Esophagus squamous epithelium (tissue), 5 donors: ENCODE measurements around the gene TECPR2. TPM values are rescaled to one million over a fixed set of nuclear protein-coding genes. Genes with fewer than 3 reads are reported as not detected.

Source experiments
- DNase-seq: peaks from one replicate; lab custom pipeline; 2025; lab: John Stamatoyannopoulos, UW
- H3K27ac ChIP-seq, 4 donors: fragments of 200-600 bp; sonication (generic); one replicate each; pipeline ENCODE4 v1.5.1; 2016 to 2019; ENCODE audit warnings: mild to moderate bottlenecking in 1 of 4
- H3K27me3 ChIP-seq, 4 donors: fragments of 200-600 bp; sonication (generic); 1 replicate in 3 of 4; 2 replicates in 1 of 4; pipeline versions ENCODE4 v1.5.1 to v1.6.0; 2017 to 2021; ENCODE audit warnings: antibody characterized with exemption in 1 of 4
- H3K36me3 ChIP-seq, 3 donors: fragments of 200-600 bp; sonication (generic); one replicate each; pipeline ENCODE4 v1.5.1; 2016 to 2019
- H3K4me1 ChIP-seq, 3 donors: fragments of 200-600 bp; sonication (generic); one replicate each; pipeline ENCODE4 v1.5.1; 2017 to 2019
- H3K4me3 ChIP-seq, 4 donors: fragments of 200-600 bp; sonication (generic); 1 replicate in 3 of 4; 2 replicates in 1 of 4; pipeline ENCODE4 v1.5.1; 2016 to 2019; ENCODE audit warnings: mild to moderate bottlenecking in 2 of 4, moderate library complexity in 1 of 4
- H3K9me3 ChIP-seq, 3 donors: fragments of 200-600 bp; sonication (generic); one replicate each; pipeline ENCODE4 v1.5.1; 2016 to 2019
- CTCF ChIP-seq, 6 experiments: fragments of 450-650 bp in 4 of 6; fragments of 200-600 bp in 2 of 6; sonication (generic) in 2 of 6; IDR thresholded peaks; one replicate each; pipeline ENCODE4 v1.5.1; 2016 to 2019; ENCODE audit warnings: antibody characterized with exemption in 6 of 6, mild to moderate bottlenecking in 4 of 6, moderate library complexity in 4 of 6
- POLR2A ChIP-seq, 4 donors: fragments of 450-650 bp; IDR thresholded peaks; one replicate each; pipeline ENCODE4 v1.6.1; 2017; ENCODE audit warnings: antibody characterized with exemption in 4 of 4, mild to moderate bottlenecking in 4 of 4, moderate library complexity in 3 of 4
- WGBS, 2 donors: methylation state at CpG; one replicate each; pipeline ENCODE4 v1.1.5; 2018; 5-methylcytosine and 5-hydroxymethylcytosine counted together
- intact Hi-C: fragments of 100-400 bp; cut with DNase I; formaldehyde crosslinking; loops from one replicate; pipeline ENCODE4 v1.15.0; 2022
- total RNA-seq, 4 donors: library from RNA; depleted of rRNA; stranded (reverse); fragments of >200 nt; gene quantifications; one replicate each; pipeline ENCODE4 v1.1.0, GENCODE V29; 2016
- donor health status: DM: yes; HTN: yes; CAD: no.

TECPR2 gene
- total RNA-seq, 4 donors from 2014 or later = 5.4 to 18.1 (median 12.9) TPM

GRCh38 chr14:102501751-102502315 is 139.1 kb downstream of the TECPR2 start:
- H3K4me3 ChIP-seq = no peak overlapping the region
- DNase-seq = no peak
- H3K4me1 ChIP-seq = peaks cover 0 to 27% (median 3%) of the 10 kb centered on the region in 3 donors
- no peak for TF ChIP-seq POLR2A (IDR thresholded peaks at IDR 0.05)
- TF ChIP-seq CTCF (IDR thresholded peaks at IDR 0.05) = no peak
- intact Hi-C loops = loop anchor here (10.0 kb wide), 1 partner anchor 167 kb away; no protein-coding TSS in a partner anchor
- H3K27ac ChIP-seq = no peak overlapping the region
- no peaks in the 10 kb centered on the region for H3K27me3 ChIP-seq
- H3K9me3 ChIP-seq = no peaks in the 10 kb centered on the region
- H3K36me3 ChIP-seq = peaks cover 4 to 58% (median 6%) of the 10 kb centered on the region in 3 donors
- WGBS, 2 donors = 81 to 88% methylated on average over 20 of the region's 20 CpGs

GRCh38 chr14:102502571-102502970 is 139.8 kb downstream of the TECPR2 start:
- H3K27ac ChIP-seq = peak overlapping the region in 1 of 4 donors; percentile 65
- no peak for DNase-seq
- H3K27me3 ChIP-seq = no peaks in the 10 kb centered on the region
- intact Hi-C loops = loop anchor here (10.0 kb wide), 1 partner anchor 168 kb away; no protein-coding TSS in a partner anchor
- H3K4me3 ChIP-seq = no peak overlapping the region
- H3K4me1 ChIP-seq = peaks cover 0 to 27% (median 3%) of the 10 kb centered on the region in 3 donors
- WGBS, 2 donors = 92 to 97% methylated on average over 10 of the region's 10 CpGs
- TF ChIP-seq CTCF (IDR thresholded peaks at IDR 0.05) (no peak), POLR2A (IDR thresholded peaks at IDR 0.05) (no peak)
- no peaks in the 10 kb centered on the region for H3K9me3 ChIP-seq
- H3K36me3 ChIP-seq = peaks cover under 1 to 58% (median 4%) of the 10 kb centered on the region in 3 donors

- H3K9me3 ChIP-seq = no peaks in the 10 kb centered on the region
- H3K36me3 ChIP-seq = peaks cover 0 to 49% (median 0%) of the 10 kb centered on the region in 3 donors
- intact Hi-C loops = loop anchor here (10.0 kb wide), 1 partner anchor 169 kb away; no protein-coding TSS in a partner anchor
- H3K4me1 ChIP-seq = peaks cover 7 to 37% (median 10%) of the 10 kb centered on the region in 3 donors
- H3K27me3 ChIP-seq = no peaks in the 10 kb centered on the region
- DNase-seq = no peak
- H3K27ac ChIP-seq = peak overlapping the region in 3 of 4 donors; percentile 46 to 67 (median 65)
- TF ChIP-seq CTCF (IDR thresholded peaks at IDR 0.05) = no peak
- WGBS, 2 donors = 62 to 71% methylated on average over 5 to 7 of the region's 12 CpGs
- H3K4me3 ChIP-seq = no peak overlapping the region
Measured at GRCh38 chr14:102503641-102504327, 141.0 kb downstream of the TECPR2 start.

- no peak for TF ChIP-seq POLR2A (IDR thresholded peaks at IDR 0.05)
- WGBS, 2 donors = 74 to 84% methylated on average over 3 to 7 of the region's 18 CpGs
- H3K36me3 ChIP-seq = peaks cover 0 to 43% (median 0%) of the 10 kb centered on the region in 3 donors
- intact Hi-C loops = loop anchor here (10.0 kb wide), 1 partner anchor 170 kb away; no protein-coding TSS in a partner anchor
- no peaks in the 10 kb centered on the region for H3K27me3 ChIP-seq
- no peak for DNase-seq
- H3K27ac ChIP-seq = peak overlapping the region in 3 of 4 donors; percentile 46 to 67 (median 65)
- H3K4me3 ChIP-seq = no peak overlapping the region
- H3K9me3 ChIP-seq = no peaks in the 10 kb centered on the region
- H3K4me1 ChIP-seq = peaks cover 9 to 39% (median 14%) of the 10 kb centered on the region in 3 donors
Measured at GRCh38 chr14:102504328-102504999, 141.7 kb downstream of the TECPR2 start.

- DNase-seq = no peak
- no peak for TF ChIP-seq POLR2A (IDR thresholded peaks at IDR 0.05)
- no peak for TF ChIP-seq CTCF (IDR thresholded peaks at IDR 0.05)
- Histone ChIP-seq H3K36me3 (peaks cover 0 to 39% (median 0%) of the 10 kb centered on the region in 3 donors), H3K4me1 (peaks cover 9 to 35% (median 16%) of the 10 kb centered on the region in 3 donors), H3K4me3 (no peak overlapping the region), H3K27ac (peak overlapping the region in 1 of 4 donors; percentile 9), H3K27me3 (no peaks in the 10 kb centered on the region), H3K9me3 (no peaks in the 10 kb centered on the region)
- WGBS, 2 donors = 80% methylated on average over 1 of the region's 7 CpGs; no CpG with 5 or more reads in 1 of the 2 donors
- intact Hi-C loops = loop anchor here (10.0 kb wide), 1 partner anchor 170 kb away; no protein-coding TSS in a partner anchor
Measured at GRCh38 chr14:102505000-102505619, 142.4 kb downstream of the TECPR2 start.
